PFSK-1 (cell line): ENCODE measurements around the gene APOBEC3G.

ENCODE experiments used
- FOXP2 ChIP-seq: optimal IDR thresholded peaks from 2 replicates; pipeline ENCODE3; 2011; ENCODE audit warnings: borderline replicate concordance, control low read depth, inconsistent platforms; ENCODE audit not compliant: insufficient read depth; ENCODE audit errors: extremely low read length, extremely low read depth
- POLR2AphosphoS5 ChIP-seq: IDR thresholded peaks from 2 replicates; pipeline ENCODE4 v1.6.1; 2012; ENCODE audit warnings: low read depth, mild to moderate bottlenecking, control low read depth, low read length, moderate library complexity
- REST ChIP-seq, 2 experiments: IDR thresholded peaks; 2 replicates each; pipeline versions ENCODE4 v1.6.1 to v1.8.0; 2011 to 2012; ENCODE audit warnings: low read depth in 2 of 2, low read length in 2 of 2, control low read depth in 1 of 2, inconsistent platforms in 1 of 2, mild to moderate bottlenecking in 1 of 2, moderate library complexity in 1 of 2; ENCODE audit not compliant: insufficient read depth in 1 of 2
- SIN3A ChIP-seq: IDR thresholded peaks from 2 replicates; pipeline ENCODE4 v1.6.1; 2012; ENCODE audit warnings: mild to moderate bottlenecking, low read length, moderate library complexity, borderline replicate concordance; ENCODE audit not compliant: insufficient read depth
- TAF1 ChIP-seq: IDR thresholded peaks from 2 replicates; pipeline ENCODE4 v1.6.1; 2012; ENCODE audit warnings: low read length, control low read depth, borderline replicate concordance; ENCODE audit not compliant: insufficient read depth

Gene APOBEC3G

GRCh38 chr22:39130892-39131855, 54.1 kb downstream of the APOBEC3G start:
- TF ChIP-seq SIN3A = no peak
- TF ChIP-seq POLR2AphosphoS5 = no peak
- no peak for TF ChIP-seq REST (IDR thresholded peaks at IDR 0.05; ENCODE audit: insufficient read depth in 1 of 2, low read depth in 2 of 2, low read length in 2 of 2)
- TF ChIP-seq FOXP2 = no peak
- TF ChIP-seq TAF1 = no peak

GRCh38 chr22:39132281-39132680, 55.2 kb downstream of the APOBEC3G start:
- TF ChIP-seq FOXP2 (no peak), SIN3A (no peak), TAF1 (no peak), POLR2AphosphoS5 (no peak), REST (IDR thresholded peaks at IDR 0.05; ENCODE audit: insufficient read depth in 1 of 2, low read depth in 2 of 2, low read length in 2 of 2) (no peak)

GRCh38 chr22:39132871-39133524, 55.9 kb downstream of the APOBEC3G start:
- TF ChIP-seq SIN3A (no peak), REST (IDR thresholded peaks at IDR 0.05; ENCODE audit: insufficient read depth in 1 of 2, low read depth in 2 of 2, low read length in 2 of 2) (no peak), FOXP2 (no peak), TAF1 (no peak), POLR2AphosphoS5 (no peak)

- TF ChIP-seq SIN3A = no peak
- TF ChIP-seq TAF1 = no peak
- no peak for TF ChIP-seq REST (IDR thresholded peaks at IDR 0.05; ENCODE audit: insufficient read depth in 1 of 2, low read depth in 2 of 2, low read length in 2 of 2)
- TF ChIP-seq FOXP2 = no peak
- TF ChIP-seq POLR2AphosphoS5 = no peak
Observed at GRCh38 chr22:39133871-39134270, 56.8 kb downstream of the APOBEC3G start.
